Measurements from ENCODE around the gene TMEM91.
"Not testable (repeated sequence)": the region's sequence is repeated elsewhere in the genome, so short reads cannot be mapped to it uniquely, and the experiment has no call there.

TMEM91 gene

GRCh38 chr19:41367848-41368301 is 8.5 kb upstream of the TMEM91 start:
- H3K9ac ChIP-seq (ENCODE audit: low read length): no peak overlapping the region
- no peaks in the 10 kb centered on the region for H3K9me2 ChIP-seq (replicated peaks; ENCODE audit: insufficient read depth, low read length)
- H3K4me2 ChIP-seq (ENCODE audit: low read depth, low read length, poor library complexity, severe bottlenecking): no peak overlapping the region
- H3K36me3 ChIP-seq (ENCODE audit: low read length): no peaks in the 10 kb centered on the region
- no peaks in the 10 kb centered on the region for H3K27me3 ChIP-seq (ENCODE audit: low read length)
- no peaks in the 10 kb centered on the region for H3F3A ChIP-seq (ENCODE audit: insufficient read depth)
- no peak for TF ChIP-seq EZH2phosphoT487 (conservative IDR thresholded peaks at IDR 0.05; ENCODE audit: low read length)
- no peak for TF ChIP-seq CTCF (IDR thresholded peaks at IDR 0.05; ENCODE audit: insufficient read depth, low read length, poor library complexity, severe bottlenecking)
- no peaks in the 10 kb centered on the region for H4K20me1 ChIP-seq (ENCODE audit: low read depth, low read length)
- H3K4me3 ChIP-seq (ENCODE audit: insufficient read depth, low read length, poor library complexity, severe bottlenecking): no peak overlapping the region
- H3K9me3 ChIP-seq (ENCODE audit: insufficient read depth, low read length): no peaks in the 10 kb centered on the region
- H3K79me2 ChIP-seq (ENCODE audit: insufficient read depth, low read length): peaks cover 17% of the 10 kb centered on the region; the same call in 1 of the 2 replicates
- H3K27ac ChIP-seq (ENCODE audit: low read depth, low read length): no peak overlapping the region
- H2AFZ ChIP-seq (ENCODE audit: low read depth, low read length, severe bottlenecking): no peak overlapping the region

- no peaks in the 10 kb centered on the region for H4K20me1 ChIP-seq (ENCODE audit: low read depth, low read length)
- H3K36me3 ChIP-seq (ENCODE audit: low read length): no peaks in the 10 kb centered on the region
- H3K4me2 ChIP-seq (ENCODE audit: low read depth, low read length, poor library complexity, severe bottlenecking): no peak overlapping the region
- TF ChIP-seq EZH2phosphoT487 (conservative IDR thresholded peaks at IDR 0.05; ENCODE audit: low read length) (no peak), CTCF (IDR thresholded peaks at IDR 0.05; ENCODE audit: insufficient read depth, low read length, poor library complexity, severe bottlenecking) (no peak)
- no peak overlapping the region for H2AFZ ChIP-seq (ENCODE audit: low read depth, low read length, severe bottlenecking)
- H3K79me2 ChIP-seq (ENCODE audit: insufficient read depth, low read length): peaks cover 11% of the 10 kb centered on the region; the same call in 1 of the 2 replicates
- no peaks in the 10 kb centered on the region for H3K9me3 ChIP-seq (ENCODE audit: insufficient read depth, low read length)
- no peaks in the 10 kb centered on the region for H3K9me2 ChIP-seq (replicated peaks; ENCODE audit: insufficient read depth, low read length)
- H3K27me3 ChIP-seq (ENCODE audit: low read length): no peaks in the 10 kb centered on the region
- no peak overlapping the region for H3K4me3 ChIP-seq (ENCODE audit: insufficient read depth, low read length, poor library complexity, severe bottlenecking)
- no peak overlapping the region for H3K9ac ChIP-seq (ENCODE audit: low read length)
- H3K27ac ChIP-seq (ENCODE audit: low read depth, low read length): no peak overlapping the region
- H3F3A ChIP-seq (ENCODE audit: insufficient read depth): no peaks in the 10 kb centered on the region
Observed at GRCh38 chr19:41369769-41370168, 6.6 kb upstream of the TMEM91 start.

- not testable (repeated sequence) for H2AFZ ChIP-seq (ENCODE audit: low read depth, low read length, severe bottlenecking); H3K9me3 ChIP-seq (ENCODE audit: insufficient read depth, low read length); H3F3A ChIP-seq (ENCODE audit: insufficient read depth); H3K79me2 ChIP-seq (ENCODE audit: insufficient read depth, low read length); H3K36me3 ChIP-seq (ENCODE audit: low read length); H3K4me2 ChIP-seq (ENCODE audit: low read depth, low read length, poor library complexity, severe bottlenecking); H3K27me3 ChIP-seq (ENCODE audit: low read length); H3K27ac ChIP-seq (ENCODE audit: low read depth, low read length); H3K9me2 ChIP-seq (replicated peaks; ENCODE audit: insufficient read depth, low read length); H4K20me1 ChIP-seq (ENCODE audit: low read depth, low read length); H3K9ac ChIP-seq (ENCODE audit: low read length); H3K4me3 ChIP-seq (ENCODE audit: insufficient read depth, low read length, poor library complexity, severe bottlenecking)
Observed at GRCh38 chr19:41371119-41371518, 5.2 kb upstream of the TMEM91 start.

GRCh38 chr19:41371541-41371940 is 4.8 kb upstream of the TMEM91 start:
- Histone ChIP-seq H3K9me3 (ENCODE audit: insufficient read depth, low read length) (no peaks in the 10 kb centered on the region), H4K20me1 (ENCODE audit: low read depth, low read length) (no peaks in the 10 kb centered on the region), H3K27me3 (ENCODE audit: low read length) (no peaks in the 10 kb centered on the region), H3F3A (ENCODE audit: insufficient read depth) (no peaks in the 10 kb centered on the region), H3K27ac (ENCODE audit: low read depth, low read length) (no peak overlapping the region), H3K36me3 (ENCODE audit: low read length) (no peaks in the 10 kb centered on the region), H3K9me2 (replicated peaks; ENCODE audit: insufficient read depth, low read length) (no peaks in the 10 kb centered on the region), H3K9ac (ENCODE audit: low read length) (no peak overlapping the region), H3K4me2 (ENCODE audit: low read depth, low read length, poor library complexity, severe bottlenecking) (no peak overlapping the region), H3K79me2 (ENCODE audit: insufficient read depth, low read length) (no peaks in the 10 kb centered on the region; the same call in 1 of the 2 replicates), H2AFZ (ENCODE audit: low read depth, low read length, severe bottlenecking) (no peak overlapping the region), H3K4me3 (ENCODE audit: insufficient read depth, low read length, poor library complexity, severe bottlenecking) (no peak overlapping the region)
- TF ChIP-seq EZH2phosphoT487 (conservative IDR thresholded peaks at IDR 0.05; ENCODE audit: low read length): no peak
- no peak for TF ChIP-seq CTCF (IDR thresholded peaks at IDR 0.05; ENCODE audit: insufficient read depth, low read length, poor library complexity, severe bottlenecking)

Measured in SU-DHL-6 (cell line).